GM23338 (cell line): Measurements from ENCODE around the gene RUVBL1.

Experiments
- CTCF ChIP-seq, 2 experiments: fragments of 200-600 bp in 1 of 2; sonication (generic) in 1 of 2; conservative IDR thresholded peaks; 2 replicates each; pipeline versions ENCODE4 v1.5.1 to v1.6.1; 2016 to 2017; ENCODE audit warnings: antibody characterized with exemption in 2 of 2, low read depth in 2 of 2, mild to moderate bottlenecking in 2 of 2, moderate library complexity in 1 of 2
- EZH2phosphoT487 ChIP-seq: fragments of 200-600 bp; sonication (generic); IDR thresholded peaks from one replicate; pipeline ENCODE4 v1.8.1; 2018; ENCODE audit warnings: antibody characterized with exemption; ENCODE audit not compliant: unreplicated experiment
- JUNB ChIP-seq: IDR thresholded peaks from one replicate; pipeline ENCODE4 v1.6.1; 2016; ENCODE audit warnings: antibody characterized with exemption; ENCODE audit not compliant: unreplicated experiment
- POLR2AphosphoS5 ChIP-seq: IDR thresholded peaks from 2 replicates; pipeline ENCODE4 v1.6.1; 2016; ENCODE audit warnings: antibody characterized with exemption, low read depth
- REST ChIP-seq: IDR thresholded peaks from one replicate; pipeline ENCODE4 v1.6.1; 2018; ENCODE audit warnings: antibody characterized with exemption; ENCODE audit not compliant: unreplicated experiment
- STAT1 ChIP-seq: IDR thresholded peaks from one replicate; pipeline ENCODE4 v1.6.1; 2016; ENCODE audit warnings: antibody characterized with exemption; ENCODE audit not compliant: unreplicated experiment

GRCh38 chr3:128067489-128067888, 56.1 kb downstream of the RUVBL1 start:
- no peak for TF ChIP-seq REST
- TF ChIP-seq EZH2phosphoT487: no peak
- TF ChIP-seq CTCF (conservative IDR thresholded peaks at IDR 0.05; ENCODE audit: low read depth in 2 of 2): no peak
- TF ChIP-seq JUNB: no peak
- TF ChIP-seq STAT1: no peak
- no peak for TF ChIP-seq POLR2AphosphoS5
